ENCODE measurements around the gene TMEM109. TPM values are rescaled to one million over a fixed set of nuclear protein-coding genes. Genes with fewer than 3 reads are reported as not detected.

The TMEM109 gene
- total and polyA plus RNA-seq, 9 of the 15 experiments (the other 6 are each of a cell fraction or from before 2014, with no cell fraction given) = 9.2 to 71.3 (median 30.5) TPM

DNA sequence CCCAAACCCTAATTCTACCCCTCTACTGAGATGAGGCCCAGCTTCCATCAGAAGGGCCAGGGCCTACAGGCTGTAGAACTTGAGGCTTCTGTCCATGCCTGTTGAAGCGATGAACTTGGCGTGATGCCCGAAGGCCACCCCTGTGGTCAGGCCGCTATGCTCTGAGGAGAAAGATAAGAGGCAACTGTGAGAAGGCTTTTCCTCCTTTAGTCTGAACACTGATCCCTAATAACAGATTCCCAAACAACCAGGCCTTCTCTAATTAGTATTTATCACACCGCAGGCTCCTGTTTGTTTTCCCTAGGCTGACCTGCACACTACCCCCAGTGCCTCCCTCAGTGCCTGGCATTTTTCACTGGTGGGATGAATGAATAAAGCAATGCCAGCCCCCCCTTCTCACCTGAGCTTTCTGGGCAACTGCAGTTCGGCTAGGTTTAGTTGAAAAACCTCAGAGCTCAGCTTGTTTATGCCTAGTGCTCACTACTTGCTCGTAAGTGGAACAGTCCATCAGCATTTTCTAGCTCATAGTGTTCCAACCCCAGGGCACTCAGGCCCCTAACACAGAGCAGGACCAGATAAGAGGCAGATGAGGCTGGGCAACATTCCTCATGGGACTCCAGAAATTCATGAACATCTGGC is 22.7 kb upstream of the TMEM109 start (continued):
- TF ChIP-seq ZNF133 (CRISPR knock-in tag; IDR thresholded peaks at IDR 0.05) (no peak), ZNF785 (CRISPR knock-in tag; IDR thresholded peaks at IDR 0.05) (no peak), EP300 (IDR thresholded peaks at IDR 0.05; ENCODE audit: low read length) (peak; percentile 74; the same call in 1 of the 2 replicates), HMG20B (CRISPR knock-in tag; IDR thresholded peaks at IDR 0.05) (no peak), RBM17 (IDR thresholded peaks at IDR 0.05; ENCODE audit: borderline replicate concordance, low read depth, low read length) (no peak), LARP7 (IDR thresholded peaks at IDR 0.05) (no peak), ZNF551 (CRISPR knock-in tag; IDR thresholded peaks at IDR 0.05) (no peak), XRCC5 (IDR thresholded peaks at IDR 0.05; ENCODE audit: low read depth, low read length) (0 out of 2 replicates have a peak, but pooled peaks have one; percentile 39), ZNF57 (CRISPR knock-in tag; IDR thresholded peaks at IDR 0.05) (no peak)
- TF ChIP-seq, protein P1, sequence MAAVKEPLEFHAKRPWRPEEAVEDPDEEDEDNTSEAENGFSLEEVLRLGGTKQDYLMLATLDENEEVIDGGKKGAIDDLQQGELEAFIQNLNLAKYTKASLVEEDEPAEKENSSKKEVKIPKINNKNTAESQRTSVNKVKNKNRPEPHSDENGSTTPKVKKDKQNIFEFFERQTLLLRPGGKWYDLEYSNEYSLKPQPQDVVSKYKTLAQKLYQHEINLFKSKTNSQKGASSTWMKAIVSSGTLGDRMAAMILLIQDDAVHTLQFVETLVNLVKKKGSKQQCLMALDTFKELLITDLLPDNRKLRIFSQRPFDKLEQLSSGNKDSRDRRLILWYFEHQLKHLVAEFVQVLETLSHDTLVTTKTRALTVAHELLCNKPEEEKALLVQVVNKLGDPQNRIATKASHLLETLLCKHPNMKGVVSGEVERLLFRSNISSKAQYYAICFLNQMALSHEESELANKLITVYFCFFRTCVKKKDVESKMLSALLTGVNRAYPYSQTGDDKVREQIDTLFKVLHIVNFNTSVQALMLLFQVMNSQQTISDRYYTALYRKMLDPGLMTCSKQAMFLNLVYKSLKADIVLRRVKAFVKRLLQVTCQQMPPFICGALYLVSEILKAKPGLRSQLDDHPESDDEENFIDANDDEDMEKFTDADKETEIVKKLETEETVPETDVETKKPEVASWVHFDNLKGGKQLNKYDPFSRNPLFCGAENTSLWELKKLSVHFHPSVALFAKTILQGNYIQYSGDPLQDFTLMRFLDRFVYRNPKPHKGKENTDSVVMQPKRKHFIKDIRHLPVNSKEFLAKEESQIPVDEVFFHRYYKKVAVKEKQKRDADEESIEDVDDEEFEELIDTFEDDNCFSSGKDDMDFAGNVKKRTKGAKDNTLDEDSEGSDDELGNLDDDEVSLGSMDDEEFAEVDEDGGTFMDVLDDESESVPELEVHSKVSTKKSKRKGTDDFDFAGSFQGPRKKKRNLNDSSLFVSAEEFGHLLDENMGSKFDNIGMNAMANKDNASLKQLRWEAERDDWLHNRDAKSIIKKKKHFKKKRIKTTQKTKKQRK (IDR thresholded peaks at IDR 0.05; ENCODE audit: borderline replicate concordance, low read depth, low read length) = no peak
- TF ChIP-seq, protein P2, sequence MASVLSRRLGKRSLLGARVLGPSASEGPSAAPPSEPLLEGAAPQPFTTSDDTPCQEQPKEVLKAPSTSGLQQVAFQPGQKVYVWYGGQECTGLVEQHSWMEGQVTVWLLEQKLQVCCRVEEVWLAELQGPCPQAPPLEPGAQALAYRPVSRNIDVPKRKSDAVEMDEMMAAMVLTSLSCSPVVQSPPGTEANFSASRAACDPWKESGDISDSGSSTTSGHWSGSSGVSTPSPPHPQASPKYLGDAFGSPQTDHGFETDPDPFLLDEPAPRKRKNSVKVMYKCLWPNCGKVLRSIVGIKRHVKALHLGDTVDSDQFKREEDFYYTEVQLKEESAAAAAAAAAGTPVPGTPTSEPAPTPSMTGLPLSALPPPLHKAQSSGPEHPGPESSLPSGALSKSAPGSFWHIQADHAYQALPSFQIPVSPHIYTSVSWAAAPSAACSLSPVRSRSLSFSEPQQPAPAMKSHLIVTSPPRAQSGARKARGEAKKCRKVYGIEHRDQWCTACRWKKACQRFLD (CRISPR knock-in tag; IDR thresholded peaks at IDR 0.05) = peak; percentile 63; the same call in 1 of the 2 replicates
- TF ChIP-seq, protein P3, sequence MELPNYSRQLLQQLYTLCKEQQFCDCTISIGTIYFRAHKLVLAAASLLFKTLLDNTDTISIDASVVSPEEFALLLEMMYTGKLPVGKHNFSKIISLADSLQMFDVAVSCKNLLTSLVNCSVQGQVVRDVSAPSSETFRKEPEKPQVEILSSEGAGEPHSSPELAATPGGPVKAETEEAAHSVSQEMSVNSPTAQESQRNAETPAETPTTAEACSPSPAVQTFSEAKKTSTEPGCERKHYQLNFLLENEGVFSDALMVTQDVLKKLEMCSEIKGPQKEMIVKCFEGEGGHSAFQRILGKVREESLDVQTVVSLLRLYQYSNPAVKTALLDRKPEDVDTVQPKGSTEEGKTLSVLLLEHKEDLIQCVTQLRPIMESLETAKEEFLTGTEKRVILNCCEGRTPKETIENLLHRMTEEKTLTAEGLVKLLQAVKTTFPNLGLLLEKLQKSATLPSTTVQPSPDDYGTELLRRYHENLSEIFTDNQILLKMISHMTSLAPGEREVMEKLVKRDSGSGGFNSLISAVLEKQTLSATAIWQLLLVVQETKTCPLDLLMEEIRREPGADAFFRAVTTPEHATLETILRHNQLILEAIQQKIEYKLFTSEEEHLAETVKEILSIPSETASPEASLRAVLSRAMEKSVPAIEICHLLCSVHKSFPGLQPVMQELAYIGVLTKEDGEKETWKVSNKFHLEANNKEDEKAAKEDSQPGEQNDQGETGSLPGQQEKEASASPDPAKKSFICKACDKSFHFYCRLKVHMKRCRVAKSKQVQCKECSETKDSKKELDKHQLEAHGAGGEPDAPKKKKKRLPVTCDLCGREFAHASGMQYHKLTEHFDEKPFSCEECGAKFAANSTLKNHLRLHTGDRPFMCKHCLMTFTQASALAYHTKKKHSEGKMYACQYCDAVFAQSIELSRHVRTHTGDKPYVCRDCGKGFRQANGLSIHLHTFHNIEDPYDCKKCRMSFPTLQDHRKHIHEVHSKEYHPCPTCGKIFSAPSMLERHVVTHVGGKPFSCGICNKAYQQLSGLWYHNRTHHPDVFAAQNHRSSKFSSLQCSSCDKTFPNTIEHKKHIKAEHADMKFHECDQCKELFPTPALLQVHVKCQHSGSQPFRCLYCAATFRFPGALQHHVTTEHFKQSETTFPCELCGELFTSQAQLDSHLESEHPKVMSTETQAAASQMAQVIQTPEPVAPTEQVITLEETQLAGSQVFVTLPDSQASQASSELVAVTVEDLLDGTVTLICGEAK (IDR thresholded peaks at IDR 0.05) = no peak
- TF ChIP-seq, protein P3 (CRISPR knock-in tag; IDR thresholded peaks at IDR 0.05) = no peak

All from K562 (cell line).